GM21528 (cell line): ENCODE measurements around the gene SLC16A5.
"Not testable (repeated sequence)": the region's sequence is repeated elsewhere in the genome, so short reads cannot be mapped to it uniquely, and the experiment has no call there.

Source experiments
- ATAC-seq: cut with Tn5 transposase; IDR thresholded peaks from one replicate; pipeline ENCODE4 v1.9.1; 2021; ENCODE audit warnings: mild to moderate bottlenecking, moderate library complexity; ENCODE audit not compliant: unreplicated experiment, low FRiP score

SLC16A5 gene

GRCh38 chr17:75130632-75131277 lies 43.0 kb downstream of the SLC16A5 start:
- no peak for ATAC-seq

DNA sequence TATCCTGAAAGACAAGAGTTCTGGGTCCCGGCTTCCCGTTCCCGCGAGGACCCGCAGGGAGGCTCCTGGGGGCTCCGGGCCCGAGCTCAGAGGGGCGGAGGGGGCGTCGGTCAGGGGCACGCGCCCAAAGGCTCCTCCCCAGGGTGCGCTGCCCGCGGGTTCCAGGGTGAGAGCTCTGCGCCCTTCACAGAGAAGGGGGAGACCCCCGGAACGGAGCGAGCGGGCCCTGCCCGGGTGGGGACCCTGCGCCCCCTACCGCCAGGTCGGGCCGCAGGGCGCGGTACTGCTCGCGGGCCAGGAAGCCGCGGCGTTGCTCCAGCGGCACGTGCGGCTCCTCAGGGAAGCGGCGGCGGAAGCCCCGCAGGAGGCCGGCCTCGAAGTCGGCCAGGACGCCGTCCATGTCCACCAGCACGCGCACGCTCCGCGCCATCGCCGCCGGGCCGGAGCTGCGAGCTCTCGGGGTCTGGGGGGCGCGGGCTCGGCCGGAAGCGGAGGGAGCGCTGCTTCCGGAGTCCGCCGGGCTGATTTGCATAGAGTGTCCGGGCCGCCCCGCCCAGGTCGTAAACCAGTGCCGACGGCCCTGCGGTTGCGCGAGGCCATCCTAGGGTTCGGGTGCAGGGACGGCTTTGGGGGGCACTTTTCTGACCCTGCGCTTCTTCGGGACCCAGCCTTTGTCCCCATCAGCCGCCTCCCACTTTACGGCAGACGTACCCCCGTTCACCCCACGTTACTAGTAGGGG lies 43.7 kb downstream of the SLC16A5 start, which contains the start of gene NT5C:
Gene NT5C, minus strand, starts transcription at position 465 of the 740 bp plus-strand sequence. Its CDS starts 35 bp downstream, at position 430.
- ATAC-seq, result peak; percentile 72

GRCh38 chr17:75132018-75133000 lies 44.6 kb downstream of the SLC16A5 start:
- ATAC-seq, result not testable (repeated sequence)

DNA sequence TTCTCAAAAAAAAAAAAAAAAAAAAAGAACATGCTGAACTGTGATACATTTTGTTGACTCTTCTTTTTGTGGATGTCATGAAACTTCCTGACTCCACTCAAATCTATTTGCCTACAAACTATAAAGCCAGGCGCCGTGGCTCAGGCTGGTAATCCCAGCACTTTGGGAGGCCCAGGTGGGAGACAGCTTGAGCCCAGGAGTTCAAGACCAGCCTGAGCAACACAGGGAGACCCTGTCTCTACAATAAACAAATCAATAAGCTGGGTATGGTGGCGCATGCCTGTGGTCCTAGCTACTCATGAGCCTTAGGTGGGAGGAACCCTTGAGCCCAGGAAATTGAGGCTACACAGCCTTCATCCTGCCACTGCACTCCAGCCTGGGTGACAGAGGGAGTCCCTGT lies 45.2 kb downstream of the SLC16A5 start:
- no peak for ATAC-seq

GRCh38 chr17:75133607-75134347 lies 46.0 kb downstream of the SLC16A5 start:
- ATAC-seq, result not testable (repeated sequence)

GRCh38 chr17:75135452-75135851 lies 47.7 kb downstream of the SLC16A5 start:
- ATAC-seq, result no peak

DNA sequence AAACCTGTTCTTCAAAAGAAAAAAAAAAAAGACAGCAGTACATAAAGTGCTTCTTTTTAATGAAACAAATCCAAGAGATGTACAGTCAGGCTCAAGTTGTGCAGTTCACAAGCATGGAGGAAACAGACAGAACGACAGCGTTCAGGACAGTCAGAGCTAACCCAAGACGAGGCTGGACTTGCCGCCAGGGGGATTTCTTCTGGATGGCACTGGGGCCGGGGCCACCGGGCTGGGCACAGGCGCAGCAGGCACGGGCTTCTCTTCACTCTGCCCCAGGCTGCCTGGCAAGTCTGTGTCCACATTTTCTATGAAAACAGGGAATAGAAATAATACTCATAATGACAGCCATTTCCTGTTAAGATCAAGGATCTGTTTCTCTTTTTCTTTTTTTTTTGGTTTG lies 48.2 kb downstream of the SLC16A5 start:
- ATAC-seq, result no peak

GRCh38 chr17:75137762-75138161 lies 50.0 kb downstream of the SLC16A5 start:
- ATAC-seq, result not testable (repeated sequence)

GRCh38 chr17:75138519-75138918 lies 50.8 kb downstream of the SLC16A5 start:
- ATAC-seq, result no peak

- ATAC-seq, result no peak
Observed at GRCh38 chr17:75142236-75142971, 54.6 kb downstream of the SLC16A5 start.

DNA sequence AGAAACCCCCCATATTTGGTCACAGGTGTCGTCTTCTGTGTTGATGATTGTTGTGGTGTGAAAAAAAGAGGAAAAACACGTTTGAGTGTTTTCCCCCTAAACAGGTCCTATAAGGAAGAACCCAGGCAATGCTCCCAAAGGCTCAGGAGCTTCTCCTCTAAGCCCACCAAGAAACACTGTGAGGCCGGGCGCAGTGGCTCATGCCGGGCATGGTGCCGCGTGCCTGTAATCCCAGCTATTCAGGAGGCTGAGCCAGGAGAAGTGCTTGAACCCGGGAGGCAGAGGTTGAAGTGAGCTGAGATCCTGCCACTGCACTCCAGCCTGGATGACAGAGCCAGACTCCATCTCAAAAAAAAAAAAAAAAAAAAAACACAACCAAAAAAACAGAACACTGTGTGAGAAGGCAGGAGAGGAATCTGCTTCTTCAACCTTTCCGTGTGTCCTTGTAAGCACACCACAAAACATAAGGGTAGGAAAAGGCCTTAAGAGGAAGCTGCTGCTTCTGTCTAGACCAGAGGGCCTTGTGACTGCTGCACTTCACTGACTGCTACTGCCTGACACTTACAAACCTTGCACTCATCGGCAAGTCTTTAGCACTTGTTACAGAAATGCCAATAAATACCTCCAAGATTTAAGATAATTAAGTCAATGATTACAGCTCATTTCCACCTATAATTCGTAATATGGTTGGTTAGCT lies 57.2 kb downstream of the SLC16A5 start:
- ATAC-seq, result no peak

GRCh38 chr17:75146592-75146991 lies 58.8 kb downstream of the SLC16A5 start:
- ATAC-seq, result no peak

DNA sequence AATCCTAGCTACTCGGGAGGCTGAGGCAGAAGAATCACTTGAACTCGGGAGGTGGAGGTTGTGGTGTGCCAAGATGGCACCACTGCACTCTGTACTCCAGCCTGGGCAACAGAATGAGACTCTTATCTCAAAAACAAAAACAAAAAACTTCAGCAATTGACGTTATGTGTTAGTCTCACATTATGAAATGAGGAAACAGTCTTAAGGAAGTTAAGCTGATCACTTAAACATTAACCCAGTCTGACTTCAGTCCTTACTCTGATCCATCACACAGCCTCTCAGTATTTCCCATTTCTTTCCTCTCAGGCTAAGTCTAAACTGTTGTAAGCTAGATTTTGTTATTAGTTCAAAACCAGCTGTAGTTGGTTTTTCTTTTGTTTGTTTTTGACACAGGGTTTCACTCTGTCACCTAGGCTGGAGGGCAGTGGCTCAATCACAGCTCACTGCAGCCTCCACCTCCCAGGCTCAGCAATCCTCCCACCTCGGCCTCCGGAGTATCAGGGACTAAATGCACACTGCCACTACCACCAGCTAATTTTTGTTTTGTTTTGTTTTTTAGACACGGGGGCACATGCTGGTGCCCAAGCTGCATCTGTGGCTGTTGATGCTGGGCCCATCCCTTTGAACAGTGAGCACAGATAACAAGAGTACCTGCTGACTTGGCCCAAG lies 60.3 kb downstream of the SLC16A5 start:
- no peak for ATAC-seq

- ATAC-seq, result no peak
Observed at GRCh38 chr17:75151930-75152329, 64.2 kb downstream of the SLC16A5 start.

DNA sequence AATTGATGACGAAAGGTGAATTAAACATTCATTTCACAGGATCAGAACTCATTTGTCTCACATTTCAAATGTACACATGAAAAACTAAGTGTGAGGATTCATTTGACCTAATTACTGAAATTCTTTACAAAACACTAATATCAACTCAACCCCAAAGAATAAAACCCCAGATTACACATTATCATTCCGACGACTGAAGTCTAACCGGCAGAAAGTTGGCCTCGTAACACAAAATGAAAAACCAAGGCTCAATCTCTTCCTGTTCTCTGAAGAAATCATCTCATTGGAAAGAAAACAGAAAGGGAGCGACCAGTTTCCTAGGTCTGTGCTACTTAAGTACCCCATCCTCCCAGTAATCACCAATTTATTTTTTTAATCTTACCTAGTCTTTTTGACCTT lies 64.8 kb downstream of the SLC16A5 start:
- ATAC-seq, result no peak

DNA sequence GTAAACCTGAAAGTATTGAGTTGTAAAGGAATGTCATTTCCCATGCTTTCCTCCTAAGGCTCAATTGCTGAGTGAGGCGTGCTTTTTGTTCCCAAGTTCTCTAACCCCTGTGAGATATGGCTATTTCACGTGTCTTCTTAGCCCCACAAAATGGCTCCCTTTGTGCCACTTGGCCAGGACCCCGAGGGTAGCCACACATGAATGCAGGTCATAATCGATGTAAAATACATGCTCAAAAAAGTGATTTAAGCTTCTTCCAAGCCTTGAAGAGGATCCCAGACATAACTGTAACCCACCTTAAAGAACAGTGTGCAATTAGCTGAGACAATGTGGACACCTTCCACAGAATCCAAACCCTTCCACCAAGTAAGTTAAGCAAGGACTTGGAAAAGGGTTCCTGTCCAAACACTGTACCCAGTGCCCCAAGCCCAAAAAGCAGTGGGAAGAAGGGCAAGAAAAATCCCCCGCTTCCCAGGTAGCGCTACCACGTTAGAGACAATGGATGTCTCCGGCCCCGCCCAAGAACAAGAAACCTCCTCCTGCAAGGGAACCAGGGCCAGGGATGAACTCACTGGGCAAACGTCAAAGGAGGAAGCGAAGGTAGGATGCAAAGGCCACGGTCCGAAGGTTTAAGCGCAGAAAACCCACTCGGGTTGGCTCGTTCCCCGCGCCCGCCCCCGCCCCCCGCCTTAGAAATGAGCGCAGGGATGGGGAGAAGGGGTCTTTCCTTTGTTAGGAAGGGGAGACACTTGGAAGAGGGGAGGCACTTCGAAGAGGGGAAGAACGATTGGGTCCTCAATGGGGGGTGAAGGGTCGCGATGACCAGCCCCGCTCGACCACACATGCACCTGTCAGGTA lies 65.4 kb downstream of the SLC16A5 start:
- ATAC-seq, result no peak

- ATAC-seq, result no peak
Observed at GRCh38 chr17:75153780-75154194, 66.0 kb downstream of the SLC16A5 start.
